ENCODE measurements around the gene NEDD9.

NEDD9 gene

DNA sequence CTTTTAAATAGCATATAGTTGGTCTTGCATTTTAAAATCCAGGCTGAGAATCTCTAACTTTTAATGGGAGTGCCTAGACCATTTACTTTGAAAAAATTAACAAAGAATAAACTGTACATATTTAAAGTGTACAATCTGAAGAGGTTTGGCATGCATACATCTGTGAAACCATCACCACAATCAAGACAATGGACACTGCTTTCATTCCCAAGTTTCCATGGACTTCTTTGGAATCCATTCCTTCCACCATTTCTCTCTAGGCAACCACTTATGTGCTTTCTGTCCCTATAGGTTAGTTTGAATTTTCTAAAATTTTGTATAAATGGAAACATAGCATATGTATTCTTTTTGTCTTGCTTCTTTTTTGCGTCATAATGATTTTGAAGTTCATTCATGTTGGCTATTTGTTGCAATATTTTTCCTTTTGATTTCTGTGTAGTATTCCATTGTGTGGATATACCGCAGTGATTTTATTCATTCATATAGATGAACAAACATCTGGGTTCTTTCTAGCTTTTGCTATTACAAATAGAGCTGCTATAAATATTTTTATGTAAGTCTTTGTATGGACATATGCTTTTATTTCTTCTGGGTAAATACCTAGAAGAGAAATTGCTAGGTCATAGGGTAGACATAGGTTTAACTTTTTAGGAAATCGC is 50.9 kb downstream of the NEDD9 start:
- TF ChIP-seq, protein P1, sequence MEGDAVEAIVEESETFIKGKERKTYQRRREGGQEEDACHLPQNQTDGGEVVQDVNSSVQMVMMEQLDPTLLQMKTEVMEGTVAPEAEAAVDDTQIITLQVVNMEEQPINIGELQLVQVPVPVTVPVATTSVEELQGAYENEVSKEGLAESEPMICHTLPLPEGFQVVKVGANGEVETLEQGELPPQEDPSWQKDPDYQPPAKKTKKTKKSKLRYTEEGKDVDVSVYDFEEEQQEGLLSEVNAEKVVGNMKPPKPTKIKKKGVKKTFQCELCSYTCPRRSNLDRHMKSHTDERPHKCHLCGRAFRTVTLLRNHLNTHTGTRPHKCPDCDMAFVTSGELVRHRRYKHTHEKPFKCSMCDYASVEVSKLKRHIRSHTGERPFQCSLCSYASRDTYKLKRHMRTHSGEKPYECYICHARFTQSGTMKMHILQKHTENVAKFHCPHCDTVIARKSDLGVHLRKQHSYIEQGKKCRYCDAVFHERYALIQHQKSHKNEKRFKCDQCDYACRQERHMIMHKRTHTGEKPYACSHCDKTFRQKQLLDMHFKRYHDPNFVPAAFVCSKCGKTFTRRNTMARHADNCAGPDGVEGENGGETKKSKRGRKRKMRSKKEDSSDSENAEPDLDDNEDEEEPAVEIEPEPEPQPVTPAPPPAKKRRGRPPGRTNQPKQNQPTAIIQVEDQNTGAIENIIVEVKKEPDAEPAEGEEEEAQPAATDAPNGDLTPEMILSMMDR (IDR thresholded peaks at IDR 0.05) = no peak

DNA sequence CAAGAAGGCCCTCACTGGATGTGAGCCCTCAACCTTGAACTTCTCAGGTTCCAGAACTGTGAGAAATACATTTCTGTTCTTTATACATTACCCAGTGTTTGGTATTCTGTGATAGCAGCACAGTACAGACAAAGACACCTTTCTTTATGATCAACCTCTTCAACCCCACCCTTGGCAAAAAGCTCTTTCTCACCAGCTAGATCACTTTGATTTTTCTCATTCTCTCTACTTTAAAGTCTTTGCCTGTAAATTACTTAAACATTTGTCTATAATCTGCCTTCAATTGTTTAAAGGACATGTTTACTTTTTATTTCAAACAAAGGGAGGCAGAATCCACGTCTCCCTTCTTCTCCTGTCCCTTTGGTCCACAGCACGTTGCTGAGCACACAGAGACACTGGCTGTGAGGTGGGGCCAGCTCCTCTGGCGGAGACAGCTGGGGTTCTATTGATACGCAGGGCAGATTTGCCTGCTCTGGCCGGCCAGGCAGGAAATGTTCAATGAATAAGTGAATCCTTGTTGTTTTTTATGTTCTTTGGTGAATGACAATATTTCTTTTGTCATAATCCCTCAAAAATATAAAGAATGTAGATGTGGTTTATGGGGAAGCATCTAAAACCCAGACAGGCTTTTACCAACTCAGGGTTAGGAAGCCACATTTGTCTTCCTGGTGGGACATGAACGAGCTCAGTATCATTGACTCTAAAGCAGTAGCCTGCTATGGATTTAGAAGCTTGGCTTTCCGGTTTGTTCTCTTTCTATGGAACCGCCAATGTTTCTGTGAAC is 52.9 kb downstream of the NEDD9 start:
- TF ChIP-seq, protein P1 (IDR thresholded peaks at IDR 0.05) = no peak

DNA sequence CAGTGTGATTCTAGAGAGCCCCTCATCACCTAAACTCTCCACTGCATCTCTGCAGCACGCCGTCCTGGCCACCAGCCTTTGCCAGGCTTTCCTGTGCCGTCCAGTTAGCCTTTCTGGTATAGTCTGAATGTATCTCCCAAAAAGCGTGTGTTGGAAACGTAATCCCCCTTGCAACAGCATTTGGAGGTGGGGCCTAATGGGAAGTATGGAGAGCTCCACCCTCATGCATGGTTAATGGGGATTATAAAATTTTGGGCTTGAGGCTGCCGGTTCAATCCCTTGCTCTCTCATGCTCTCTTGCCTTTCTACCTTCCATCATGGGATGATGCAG is 53.4 kb downstream of the NEDD9 start:
- TF ChIP-seq, protein P1 (IDR thresholded peaks at IDR 0.05) = no peak

DNA sequence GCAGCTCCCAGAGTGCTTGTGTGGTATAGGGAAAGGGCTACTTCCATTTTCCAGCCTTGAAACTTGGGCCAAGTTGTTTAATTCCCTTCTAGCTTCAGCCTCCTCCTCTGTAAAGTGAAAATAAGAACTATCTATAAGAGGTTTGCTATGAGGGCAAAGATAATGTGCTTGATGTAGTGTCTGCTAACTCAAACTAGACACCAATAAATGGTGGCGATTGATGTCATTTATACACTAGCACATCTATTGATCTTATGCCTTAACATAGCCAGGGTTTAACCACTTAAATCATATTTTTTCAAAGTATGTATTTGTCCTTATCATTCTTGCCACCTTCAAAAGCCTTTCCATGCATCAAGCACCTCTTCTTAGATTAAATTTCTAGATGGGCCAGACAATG is 55.2 kb downstream of the NEDD9 start:
- TF ChIP-seq, protein P1 (IDR thresholded peaks at IDR 0.05) = no peak

DNA sequence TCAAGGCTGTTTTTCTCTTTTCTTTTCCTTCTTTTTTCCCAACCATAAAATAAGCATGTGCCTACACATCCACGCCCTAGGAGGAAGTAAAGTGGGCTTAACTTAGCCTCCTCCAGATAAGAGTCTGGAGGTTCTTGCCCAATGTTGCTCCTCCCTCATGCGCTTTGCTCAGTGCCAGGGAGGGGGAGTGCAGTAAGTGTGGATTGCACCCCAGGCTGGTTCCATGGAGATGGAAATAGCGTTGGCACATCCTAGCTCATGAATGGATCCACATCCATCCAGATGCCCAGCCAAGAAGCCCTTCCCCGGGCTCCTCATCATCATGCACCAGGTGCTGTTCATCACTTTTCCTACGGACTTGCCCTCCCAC is 58.2 kb downstream of the NEDD9 start:
- TF ChIP-seq, protein P1 (IDR thresholded peaks at IDR 0.05) = no peak

DNA sequence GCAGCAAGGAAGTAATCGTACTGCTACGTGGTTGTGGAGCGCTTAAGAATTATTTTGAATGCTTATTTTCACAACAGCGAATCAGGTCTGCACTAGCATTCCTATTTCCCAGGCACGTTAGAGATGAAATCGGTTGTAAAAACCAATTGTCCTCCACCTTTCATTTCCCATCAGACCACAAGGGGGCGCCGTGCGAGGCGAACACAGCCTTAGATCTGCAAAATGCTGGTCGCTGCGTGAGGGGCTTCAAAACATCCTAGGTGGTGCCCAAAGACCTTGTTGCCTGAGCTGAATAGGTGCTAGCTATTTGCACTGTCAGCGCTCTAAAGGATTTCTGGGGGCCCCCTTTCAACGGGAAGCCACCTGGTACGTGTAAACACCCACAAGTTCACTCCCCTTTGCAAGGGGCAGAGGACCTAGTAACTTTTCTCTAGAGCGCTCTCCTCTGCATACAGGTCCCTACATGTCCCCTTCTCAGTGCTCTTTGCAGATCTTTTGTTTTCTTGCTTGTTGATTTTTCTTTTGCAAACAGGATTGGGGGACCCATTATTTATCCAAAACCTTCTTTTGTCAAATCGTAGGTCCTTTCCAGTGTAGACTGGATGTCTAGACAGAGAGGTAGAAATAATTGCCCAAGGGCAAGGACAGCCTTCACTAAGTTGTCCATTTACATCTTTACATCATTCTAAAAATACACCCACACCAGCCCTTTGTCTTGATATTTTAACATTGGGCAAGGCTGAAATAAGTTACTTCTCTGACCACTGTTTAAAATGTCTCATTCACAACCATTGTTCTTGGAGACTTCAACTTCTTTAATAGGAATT is 59.8 kb downstream of the NEDD9 start:
- TF ChIP-seq, protein P1 (IDR thresholded peaks at IDR 0.05) = peak; percentile 72

DNA sequence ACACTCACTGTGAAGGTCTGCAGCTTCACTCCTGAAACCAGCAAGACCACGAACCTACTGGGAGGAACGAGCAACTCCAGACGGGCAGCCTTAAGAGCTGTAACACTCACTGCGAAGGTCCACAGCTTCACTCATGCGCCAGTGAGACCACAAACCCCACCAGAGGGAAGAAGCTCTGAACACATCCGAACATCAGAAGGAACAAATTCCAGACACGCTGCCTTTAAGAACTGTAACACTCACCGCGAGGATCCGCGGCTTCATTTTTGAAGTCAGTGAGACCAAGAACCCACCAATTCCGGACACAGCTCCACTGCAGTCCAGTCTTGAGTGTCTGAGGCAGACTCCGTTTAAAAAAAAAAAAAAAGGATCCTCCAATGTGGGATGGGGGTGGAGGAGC is 60.5 kb downstream of the NEDD9 start:
- TF ChIP-seq, protein P1 (IDR thresholded peaks at IDR 0.05) = no peak
